Kidney (tissue), 22 donors: ENCODE measurements around the gene EXTL2. TPM values are rescaled to one million over a fixed set of nuclear protein-coding genes. Genes with fewer than 3 reads are reported as not detected.
A peak's percentile ranks its signal among the peaks of the same experiment; 100 is the strongest.

ENCODE experiments used
- DNase-seq, 5 donors: peaks; one replicate each; pipeline ENCODE4 v3.0.0-alpha.2; 2013 to 2020
- FAIRE-seq: peaks from 2 replicates; lab custom pipeline; 2012; peaks lifted over from hg19 to GRCh38; lab: Jason Lieb, UNC
- H3K27ac ChIP-seq, 2 donors: one replicate each; pipeline ENCODE4 v1.7.0; 2013; ENCODE audit warnings: low read depth in 2 of 2, low read length in 2 of 2, inconsistent platforms in 1 of 2
- H3K27me3 ChIP-seq: one replicate; pipeline ENCODE4 v1.7.1; 2013; ENCODE audit warnings: low read length, inconsistent platforms; ENCODE audit not compliant: control insufficient read depth, insufficient read depth
- H3K36me3 ChIP-seq, 3 donors: one replicate each; pipeline versions ENCODE4 v1.7.0 to v1.7.1; 2013; ENCODE audit warnings: low read length in 3 of 3, control low read depth in 1 of 3, inconsistent platforms in 1 of 3; ENCODE audit not compliant: insufficient read depth in 3 of 3, control insufficient read depth in 2 of 3
- H3K4me1 ChIP-seq, 3 donors: one replicate each; pipeline versions ENCODE4 v1.7.0 to v1.7.1; 2013; ENCODE audit warnings: low read length in 3 of 3, inconsistent platforms in 1 of 3, low read depth in 1 of 3; ENCODE audit not compliant: control insufficient read depth in 2 of 3, insufficient read depth in 2 of 3
- H3K4me3 ChIP-seq, 3 donors: one replicate each; pipeline versions ENCODE4 v1.7.0 to v1.8.1; 2013; ENCODE audit warnings: low read length in 3 of 3, control low read depth in 1 of 3, inconsistent platforms in 1 of 3
- H3K9ac ChIP-seq, 3 donors: one replicate each; pipeline versions ENCODE4 v1.7.0 to v1.7.1; 2013; ENCODE audit warnings: low read length in 3 of 3, control low read depth in 1 of 3, inconsistent platforms in 1 of 3
- H3K9me3 ChIP-seq, 3 donors: one replicate each; pipeline versions ENCODE4 v1.7.0 to v1.7.1; 2013; ENCODE audit warnings: low read length in 3 of 3, control low read depth in 1 of 3, inconsistent platforms in 1 of 3; ENCODE audit not compliant: control insufficient read depth in 2 of 3, insufficient read depth in 1 of 3
- intact Hi-C: fragments of 100-400 bp; cut with DNase I; formaldehyde crosslinking; loops from one replicate; pipeline ENCODE4 v1.11.1; 2022
- long read RNA-seq, 10 donors: library from polyadenylated mRNA in 1 of 10; unstranded in 1 of 10; transcript quantifications; one replicate each; pipeline ENCODE4 v2.0.0 and lab custom pipeline, GENCODE V29; 2021 to 2026
- polyA plus RNA-seq: library from polyadenylated mRNA; stranded (reverse); fragments of 350-450 nt; fragmentation: Illumina TruSeq; extraction: RNeasy Lipid Tissue Mini Kit (QIAGEN cat#74804); gene quantifications from one replicate; pipeline ENCODE4 v1.2.3, GENCODE V29; 2014; ENCODE audit warnings: low read depth, low replicate concordance; ENCODE audit not compliant: insufficient read depth
- total RNA-seq: library from RNA; stranded (reverse); fragmentation: NEBNext Ultra II Directional; extraction: Animal tissue kit (Norgen Biotek cat#: 25700); gene quantifications from one replicate; pipeline ENCODE4 v1.2.1, GENCODE V29; 2021
- TF ChIP-seq, protein P1 (sequence below): IDR thresholded peaks from 3 replicates; pipeline ENCODE4 v1.5.1; 2012; ENCODE audit warnings: mild to moderate bottlenecking, moderate library complexity, borderline replicate concordance; ENCODE audit not compliant: insufficient read depth; ENCODE audit errors: extremely low read depth
- donor health status: control.
- donor health status: control.
- donor health status: control.
- donor health status: control.
- donor health status: control.
- donor health status: DM: yes; HTN: yes; CAD: no.
- donor health status: Normal renal cell carcinoma (clear cell type).

EXTL2 gene
- total RNA-seq (10.5 TPM), polyA plus RNA-seq (11.3 TPM)
- long read RNA-seq, donor 1, transcript EXTL2-202 (5 exons, 3,985 nt): major isoform, 8 of 16 reads
- long read RNA-seq, donor 1, partial matches to known transcripts: 7 of 16 reads
- long read RNA-seq, donor 1, other reads (novel, unspliced or antisense): 0 of 16 reads
- long read RNA-seq, donor 2, transcript EXTL2-202 (5 exons, 3,985 nt): major isoform, 7 of 10 reads
- long read RNA-seq, donor 2, partial matches to known transcripts: 0 of 10 reads
- long read RNA-seq, donor 2, other reads (novel, unspliced or antisense): 0 of 10 reads
- long read RNA-seq, donor 3, transcript EXTL2-202 (5 exons, 3,985 nt): major isoform, 8 of 10 reads
- long read RNA-seq, donor 3, partial matches to known transcripts: 0 of 10 reads
- long read RNA-seq, donor 3, other reads (novel, unspliced or antisense): 0 of 10 reads
- long read RNA-seq, donor 4, transcript EXTL2-202 (5 exons, 3,985 nt): major isoform, 8 of 11 reads
- long read RNA-seq, donor 4, partial matches to known transcripts: 0 of 11 reads
- long read RNA-seq, donor 4, other reads (novel, unspliced or antisense): 0 of 11 reads
- long read RNA-seq, donor 5, partial matches to known transcripts: 0 of 2 reads
- long read RNA-seq, donor 5, other reads (novel, unspliced or antisense): 0 of 2 reads
- long read RNA-seq, donor 6, transcript EXTL2-201 (5 exons, 2,835 nt): minor isoform, 10 of 37 reads
- long read RNA-seq, donor 6, transcript EXTL2-202 (5 exons, 3,985 nt): major isoform, 19 of 37 reads
- long read RNA-seq, donor 6, partial matches to known transcripts: 7 of 37 reads
- long read RNA-seq, donor 6, other reads (novel, unspliced or antisense): 0 of 37 reads
- long read RNA-seq, donor 7, partial matches to known transcripts: 0 of 8 reads
- long read RNA-seq, donor 7, other reads (novel, unspliced or antisense): 3 of 8 reads
- long read RNA-seq, donor 8, transcript EXTL2-202 (5 exons, 3,985 nt): major isoform, 6 of 32 reads
- long read RNA-seq, donor 8, partial matches to known transcripts: 22 of 32 reads
- long read RNA-seq, donor 8, other reads (novel, unspliced or antisense): 0 of 32 reads
- long read RNA-seq, donor 9, transcript EXTL2-202 (5 exons, 3,985 nt): major isoform, 7 of 7 reads
- long read RNA-seq, donor 9, partial matches to known transcripts: 0 of 7 reads
- long read RNA-seq, donor 9, other reads (novel, unspliced or antisense): 0 of 7 reads
- long read RNA-seq, donor 10, transcript EXTL2-202 (5 exons, 3,985 nt): major isoform, 8 of 18 reads
- long read RNA-seq, donor 10, partial matches to known transcripts: 6 of 18 reads
- long read RNA-seq, donor 10, other reads (novel, unspliced or antisense): 0 of 18 reads

- Histone ChIP-seq H3K27me3 (no peaks in the 10 kb centered on the region), H3K4me1 (peaks cover 5 to 19% (median 8%) of the 10 kb centered on the region in 3 donors), H3K4me3 (peak within 1 kb of the TSS; percentile 97 to 100 (median 98)), H3K36me3 (peaks cover 0 to 3% (median 0%) of the 10 kb centered on the region in 3 donors), H3K9ac (peak within 1 kb of the TSS; percentile 83 to 98 (median 93)), H3K27ac (peak within 1 kb of the TSS; percentile 99), H3K9me3 (no peaks in the 10 kb centered on the region)
- TF ChIP-seq, protein P1, sequence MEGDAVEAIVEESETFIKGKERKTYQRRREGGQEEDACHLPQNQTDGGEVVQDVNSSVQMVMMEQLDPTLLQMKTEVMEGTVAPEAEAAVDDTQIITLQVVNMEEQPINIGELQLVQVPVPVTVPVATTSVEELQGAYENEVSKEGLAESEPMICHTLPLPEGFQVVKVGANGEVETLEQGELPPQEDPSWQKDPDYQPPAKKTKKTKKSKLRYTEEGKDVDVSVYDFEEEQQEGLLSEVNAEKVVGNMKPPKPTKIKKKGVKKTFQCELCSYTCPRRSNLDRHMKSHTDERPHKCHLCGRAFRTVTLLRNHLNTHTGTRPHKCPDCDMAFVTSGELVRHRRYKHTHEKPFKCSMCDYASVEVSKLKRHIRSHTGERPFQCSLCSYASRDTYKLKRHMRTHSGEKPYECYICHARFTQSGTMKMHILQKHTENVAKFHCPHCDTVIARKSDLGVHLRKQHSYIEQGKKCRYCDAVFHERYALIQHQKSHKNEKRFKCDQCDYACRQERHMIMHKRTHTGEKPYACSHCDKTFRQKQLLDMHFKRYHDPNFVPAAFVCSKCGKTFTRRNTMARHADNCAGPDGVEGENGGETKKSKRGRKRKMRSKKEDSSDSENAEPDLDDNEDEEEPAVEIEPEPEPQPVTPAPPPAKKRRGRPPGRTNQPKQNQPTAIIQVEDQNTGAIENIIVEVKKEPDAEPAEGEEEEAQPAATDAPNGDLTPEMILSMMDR: no peak
- intact Hi-C loops: no loop called here
- peak; percentile 95 to 98 (median 96) for DNase-seq
- FAIRE-seq: peak; percentile 8
Measured at GRCh38 chr1:100894603-100895539, at the start of gene EXTL2. EXTL2 (minus strand) TSS chr1:100894842; CDS start chr1:100888757, 6,085 bp downstream.

DNA sequence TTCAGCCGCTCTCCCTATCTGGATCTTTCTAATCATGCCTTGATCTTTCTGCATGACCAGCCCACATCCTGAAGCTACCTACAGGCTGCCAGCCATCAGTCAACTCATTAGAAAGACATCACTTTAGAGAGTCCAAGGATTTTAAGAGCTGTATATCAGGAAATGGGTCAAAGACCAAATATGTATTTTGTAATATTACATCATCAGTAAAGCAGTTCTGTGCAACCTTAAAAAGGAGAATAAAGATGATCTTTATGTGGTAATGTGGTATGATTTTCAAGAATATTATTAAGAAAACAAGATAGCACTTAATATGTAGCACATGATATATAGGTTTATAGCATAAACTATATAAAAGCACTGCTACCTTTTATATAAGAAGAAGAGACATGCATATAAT lies 48.9 kb upstream of the EXTL2 start:
- H3K36me3 ChIP-seq: peaks cover 0 to 1% (median 1%) of the 10 kb centered on the region in 3 donors
- no peak for DNase-seq
- H3K4me3 ChIP-seq: no peak overlapping the region
- no peak for FAIRE-seq
- H3K9ac ChIP-seq: no peak overlapping the region
- no peak overlapping the region for H3K27ac ChIP-seq
- no peaks in the 10 kb centered on the region for H3K27me3 ChIP-seq
- H3K9me3 ChIP-seq: no peaks in the 10 kb centered on the region
- intact Hi-C loops: no loop called here
- TF ChIP-seq, protein P1: no peak
- H3K4me1 ChIP-seq: peaks cover 0 to 7% (median 0%) of the 10 kb centered on the region in 3 donors
